Activated CD4-positive, alpha-beta T cell treated with anti-CD3 and anti-CD28 coated beads, Interleukin-2, amount 10 ng/mL, durations not matched to agents 24 days and 14 days (primary cell): ENCODE data around the gene NIPBL. TPM values are rescaled to one million over a fixed set of nuclear protein-coding genes. Genes with fewer than 3 reads are reported as not detected.
"Not testable (repeated sequence)": the region's sequence is repeated elsewhere in the genome, so short reads cannot be mapped to it uniquely, and the experiment has no call there.

Experiments
- DNase-seq: peaks from one replicate; pipeline ENCODE4 v3.0.0; 2022
- H3K27ac Mint-ChIP-seq: one replicate; pipeline ENCODE4 v1.8.0; 2022; ENCODE audit warnings: mild to moderate bottlenecking, mixed read lengths
- H3K27me3 Mint-ChIP-seq: one replicate; pipeline ENCODE4 v1.8.0; 2022; ENCODE audit warnings: mixed read lengths
- H3K36me3 Mint-ChIP-seq: one replicate; pipeline ENCODE4 v1.8.0; 2022; ENCODE audit warnings: low read depth, mild to moderate bottlenecking, mixed read lengths
- H3K4me1 Mint-ChIP-seq: one replicate; pipeline ENCODE4 v1.8.0; 2021; ENCODE audit warnings: mixed read lengths
- H3K4me3 Mint-ChIP-seq: one replicate; pipeline ENCODE4 v1.8.0; 2022; ENCODE audit warnings: mild to moderate bottlenecking, moderate library complexity, mixed read lengths
- H3K9me3 Mint-ChIP-seq: one replicate; pipeline ENCODE4 v1.8.0; 2021; ENCODE audit warnings: mixed read lengths
- intact Hi-C: fragments of 100-400 bp; cut with micrococcal nuclease; formaldehyde crosslinking; loops from one replicate; pipeline ENCODE4 v1.15.1; 2023
- total RNA-seq: library from RNA; stranded (reverse); gene quantifications from 2 replicates; pipeline ENCODE4 v1.2.3, GENCODE V29; 2022

The NIPBL gene
- total RNA-seq, 1 donor from 2014 or later = 49.6 TPM

DNA sequence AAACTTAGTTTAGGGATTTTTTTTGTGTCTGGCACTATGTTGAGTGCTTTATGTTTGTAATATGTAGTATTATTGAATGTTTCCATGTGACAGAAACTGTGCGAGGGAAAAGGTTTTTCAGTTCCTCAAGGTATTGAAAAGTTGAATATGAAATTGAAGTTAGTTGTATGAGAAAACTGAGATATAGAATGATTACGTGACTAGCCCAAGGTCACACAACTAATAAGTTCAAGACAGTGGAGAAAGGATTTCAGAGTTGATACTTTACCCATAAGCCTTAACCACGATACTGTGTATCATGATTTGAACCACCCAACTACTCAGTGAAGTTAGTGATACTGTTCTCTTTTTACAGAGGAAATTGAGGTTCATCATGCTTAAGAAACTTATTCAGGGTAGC is 5.7 kb downstream of the NIPBL start:
- peaks cover 6% of the 10 kb centered on the region for H3K36me3 Mint-ChIP-seq
- peak overlapping the region; percentile 16 for H3K27ac Mint-ChIP-seq
- intact Hi-C loops = no loop called here
- H3K27me3 Mint-ChIP-seq = no peaks in the 10 kb centered on the region
- H3K4me1 Mint-ChIP-seq = peaks cover 38% of the 10 kb centered on the region
- DNase-seq = no peak
- peak overlapping the region; percentile 12 for H3K4me3 Mint-ChIP-seq
- H3K9me3 Mint-ChIP-seq = no peaks in the 10 kb centered on the region

DNA sequence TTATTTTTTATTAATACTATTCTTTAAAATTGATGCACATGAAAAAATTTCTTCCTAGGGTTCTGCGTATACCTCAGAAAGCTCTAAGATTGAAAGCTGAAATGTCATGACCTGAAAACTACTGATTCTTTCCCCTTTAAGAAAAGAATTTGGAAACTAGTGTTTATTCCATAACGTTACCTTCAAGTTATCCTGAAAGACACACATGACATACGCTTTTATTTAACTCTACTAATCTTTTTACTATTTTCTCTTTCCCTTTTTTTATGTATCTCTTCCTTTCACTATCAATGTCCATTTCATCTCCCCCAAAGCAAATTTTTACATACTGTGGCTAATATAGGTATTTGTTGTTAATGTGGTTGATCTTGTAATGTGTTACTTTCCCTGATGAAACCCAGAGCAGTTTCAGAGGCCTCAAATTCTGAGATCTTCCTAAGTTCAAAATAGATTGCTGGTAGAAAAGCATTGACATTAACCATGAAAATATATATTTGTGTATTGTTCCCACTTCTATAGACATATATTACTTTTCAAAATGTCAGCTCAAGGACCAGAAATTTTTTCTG is 7.4 kb downstream of the NIPBL start:
- Mint-ChIP-seq H3K27ac (no peak overlapping the region), H3K4me3 (no peak overlapping the region), H3K4me1 (peaks cover 46% of the 10 kb centered on the region), H3K36me3 (peaks cover 12% of the 10 kb centered on the region), H3K9me3 (no peaks in the 10 kb centered on the region), H3K27me3 (no peaks in the 10 kb centered on the region)
- no peak for DNase-seq
- intact Hi-C loops = no loop called here

DNA sequence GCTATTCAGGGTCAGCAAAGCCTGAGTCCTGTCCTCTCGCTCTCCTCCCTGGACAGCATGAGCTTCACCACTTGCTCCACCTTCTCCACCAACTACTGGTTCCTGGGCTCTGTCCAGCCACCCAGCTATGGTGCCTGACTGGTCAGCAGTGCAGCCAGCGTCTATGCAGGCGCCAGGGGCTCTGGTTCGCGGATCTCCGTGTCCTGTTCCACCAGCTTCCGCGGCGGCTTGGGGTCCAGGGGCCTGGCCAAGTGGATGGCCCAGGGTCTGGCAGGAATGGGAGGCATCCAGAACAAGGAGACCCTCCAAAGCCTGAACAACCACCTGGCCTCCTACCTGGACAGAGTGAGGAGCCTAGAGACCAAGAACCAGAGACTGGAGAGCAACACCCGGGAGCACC is 8.6 kb downstream of the NIPBL start:
- peaks cover 51% of the 10 kb centered on the region for H3K4me1 Mint-ChIP-seq
- H3K27ac Mint-ChIP-seq = no peak overlapping the region
- peaks cover 12% of the 10 kb centered on the region for H3K36me3 Mint-ChIP-seq
- intact Hi-C loops = no loop called here
- H3K9me3 Mint-ChIP-seq = no peaks in the 10 kb centered on the region
- no peak for DNase-seq
- no peaks in the 10 kb centered on the region for H3K27me3 Mint-ChIP-seq
- no peak overlapping the region for H3K4me3 Mint-ChIP-seq

DNA sequence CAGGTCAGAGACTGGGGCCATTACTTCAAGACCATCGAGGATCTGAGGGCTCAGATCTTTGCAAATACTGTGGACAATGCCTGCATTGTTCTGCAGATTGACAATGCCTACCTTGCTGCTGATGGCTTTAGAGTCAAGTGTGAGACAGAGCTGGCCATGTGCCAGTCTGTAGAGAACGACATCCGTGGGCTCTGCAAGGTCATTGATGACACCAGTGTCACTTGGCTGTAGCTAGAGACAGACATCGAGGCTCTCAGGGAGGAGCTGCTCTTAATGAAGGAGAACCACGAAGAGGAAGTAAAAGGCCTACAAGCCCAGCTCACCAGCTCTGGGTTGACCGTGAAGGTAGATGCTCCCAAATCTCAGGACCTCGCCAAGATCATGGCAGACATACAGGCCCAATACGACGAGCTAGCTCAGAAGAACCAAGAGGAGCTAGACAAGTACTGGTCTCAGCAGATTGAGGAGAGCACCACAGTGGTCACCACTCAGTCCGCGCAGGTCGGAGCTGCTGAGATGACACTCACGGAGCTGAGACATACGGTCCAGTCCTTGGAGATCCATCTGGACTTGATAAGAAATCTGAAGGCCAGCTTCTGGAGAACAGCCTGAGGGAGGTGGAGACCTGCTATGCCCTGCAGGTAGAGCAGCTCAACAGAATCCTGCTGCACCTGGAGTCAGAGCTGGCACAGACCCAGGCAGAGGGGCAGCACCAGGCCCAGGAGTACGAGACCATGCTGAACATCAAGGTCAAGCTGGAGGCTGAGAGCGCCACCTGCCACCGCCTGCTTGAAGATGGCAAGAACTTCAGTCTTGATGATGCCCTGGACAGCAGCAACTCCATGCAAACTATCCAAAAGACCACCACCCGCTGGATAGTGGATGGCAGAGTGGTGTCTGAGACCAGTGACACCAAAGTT is 9.3 kb downstream of the NIPBL start:
- DNase-seq = no peak
- H3K9me3 Mint-ChIP-seq = no peaks in the 10 kb centered on the region
- H3K4me1 Mint-ChIP-seq = peaks cover 46% of the 10 kb centered on the region
- H3K36me3 Mint-ChIP-seq = peaks cover 15% of the 10 kb centered on the region
- no peaks in the 10 kb centered on the region for H3K27me3 Mint-ChIP-seq
- H3K4me3 Mint-ChIP-seq = no peak overlapping the region
- H3K27ac Mint-ChIP-seq = peak overlapping the region; percentile 48
- intact Hi-C loops = no loop called here

DNA sequence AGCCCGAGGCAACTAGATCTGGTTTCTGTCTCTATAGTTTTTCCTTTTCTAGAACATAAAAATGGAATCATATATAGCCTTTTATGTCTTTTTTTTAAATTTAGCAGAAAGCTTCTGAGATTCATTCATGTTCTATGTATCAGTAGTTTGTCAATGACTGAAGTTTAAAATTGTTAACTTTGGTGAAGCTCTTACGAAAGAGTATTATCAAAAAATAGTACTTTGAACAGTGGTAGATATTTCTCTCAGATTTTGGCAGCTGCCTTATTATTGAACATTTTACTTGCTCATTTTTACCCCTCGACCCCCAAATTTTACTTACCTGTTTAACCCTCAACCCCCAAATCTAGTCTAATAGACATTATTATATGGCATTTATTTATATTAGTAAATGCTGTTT is 10.2 kb downstream of the NIPBL start:
- no peak overlapping the region for H3K27ac Mint-ChIP-seq
- peaks cover 4% of the 10 kb centered on the region for H3K9me3 Mint-ChIP-seq
- H3K4me1 Mint-ChIP-seq = peaks cover 40% of the 10 kb centered on the region
- intact Hi-C loops = no loop called here
- no peak for DNase-seq
- H3K27me3 Mint-ChIP-seq = no peaks in the 10 kb centered on the region
- H3K36me3 Mint-ChIP-seq = peaks cover 22% of the 10 kb centered on the region
- H3K4me3 Mint-ChIP-seq = no peak overlapping the region

DNA sequence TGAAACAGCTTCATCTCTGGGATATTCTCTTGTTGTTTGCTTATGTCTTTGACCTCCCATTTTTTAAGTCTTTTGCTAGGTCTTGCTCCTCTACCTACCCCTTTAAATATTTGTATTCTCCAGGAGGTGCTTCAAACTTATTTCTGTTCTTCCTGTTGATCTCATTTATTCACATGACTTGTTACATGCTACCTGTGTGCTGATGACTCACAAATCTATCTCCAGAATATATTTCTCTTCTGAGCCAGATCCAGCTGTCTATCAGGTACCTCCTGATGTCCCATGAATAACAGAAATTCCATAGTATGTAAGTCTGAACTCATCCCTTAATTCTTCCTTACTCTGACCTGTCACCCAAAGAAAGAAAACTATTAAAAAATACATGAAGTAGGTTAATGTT is 11.0 kb downstream of the NIPBL start:
- peaks cover 8% of the 10 kb centered on the region for H3K9me3 Mint-ChIP-seq
- H3K27me3 Mint-ChIP-seq = no peaks in the 10 kb centered on the region
- H3K4me3 Mint-ChIP-seq = no peak overlapping the region
- peak overlapping the region; percentile 31 for H3K27ac Mint-ChIP-seq
- H3K4me1 Mint-ChIP-seq = peaks cover 33% of the 10 kb centered on the region
- intact Hi-C loops = no loop called here
- H3K36me3 Mint-ChIP-seq = peaks cover 26% of the 10 kb centered on the region
- no peak for DNase-seq

DNA sequence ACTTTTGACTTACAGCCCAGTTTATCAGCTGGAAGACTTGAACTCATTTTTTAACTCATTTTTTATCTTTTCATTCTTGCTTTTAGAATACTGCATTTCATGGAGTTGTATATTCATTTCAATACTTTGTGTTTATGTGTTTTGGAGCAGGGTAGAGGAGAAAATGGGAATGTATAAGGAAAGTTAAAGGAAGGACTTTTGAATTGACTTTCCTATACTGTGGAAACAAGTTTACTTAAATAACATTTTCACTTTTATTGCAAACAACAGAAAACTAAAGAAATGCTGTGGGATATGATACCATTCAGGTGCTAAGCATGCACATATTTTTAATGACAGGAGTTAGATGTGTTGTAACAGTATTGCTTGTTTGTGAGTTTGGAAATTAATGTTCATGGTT is 11.7 kb downstream of the NIPBL start:
- Mint-ChIP-seq H3K9me3 (peaks cover 8% of the 10 kb centered on the region), H3K4me1 (peaks cover 33% of the 10 kb centered on the region)

DNA sequence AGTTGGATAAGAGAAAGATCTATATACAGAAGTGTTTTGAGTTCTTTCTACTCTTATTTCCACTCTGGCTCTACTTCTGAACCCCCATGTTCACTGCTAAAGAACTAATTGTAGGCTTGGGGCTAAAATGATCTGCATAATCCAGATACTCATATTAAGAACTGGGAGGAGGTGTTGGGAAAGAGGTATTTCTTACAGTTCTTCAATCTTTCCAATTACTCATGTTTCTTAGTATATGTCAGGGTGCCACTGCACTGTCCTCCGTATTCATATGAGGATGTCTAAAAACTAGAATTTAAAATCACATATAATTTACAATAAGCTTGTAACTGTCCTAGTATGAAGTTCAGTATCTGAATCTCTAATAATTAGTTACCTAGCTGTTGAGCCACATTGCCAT is 12.7 kb downstream of the NIPBL start:
- H3K4me1 Mint-ChIP-seq = peaks cover 31% of the 10 kb centered on the region
- peak overlapping the region; percentile 66 for H3K27ac Mint-ChIP-seq

More for the DNA sequence above, 11.7 kb downstream of the NIPBL start:
- no peak overlapping the region for H3K4me3 Mint-ChIP-seq
- no peak for DNase-seq
- H3K36me3 Mint-ChIP-seq = peaks cover 26% of the 10 kb centered on the region
- no peaks in the 10 kb centered on the region for H3K27me3 Mint-ChIP-seq
- intact Hi-C loops = no loop called here
- H3K27ac Mint-ChIP-seq = peak overlapping the region; percentile 40

DNA sequence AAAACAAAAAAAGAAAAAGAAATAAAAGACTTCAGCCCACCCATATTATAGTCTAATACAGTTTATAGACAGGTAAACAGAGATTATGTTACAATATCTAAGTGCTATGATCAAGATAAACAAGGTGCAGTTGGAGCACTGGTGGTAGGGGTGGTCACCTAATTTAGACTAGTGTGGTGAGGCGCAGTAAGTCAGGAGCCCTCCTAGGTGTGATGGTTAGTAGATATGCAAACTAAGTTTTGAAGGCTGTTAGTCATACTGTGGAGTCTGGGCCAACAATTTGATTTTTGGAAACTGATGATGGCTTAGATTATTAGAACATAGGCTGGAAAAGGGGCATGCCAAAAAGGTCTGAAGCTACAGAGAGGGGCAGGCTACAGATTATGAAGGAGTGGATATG is 14.7 kb downstream of the NIPBL start:
- peaks cover 23% of the 10 kb centered on the region for H3K36me3 Mint-ChIP-seq
- peaks cover 8% of the 10 kb centered on the region for H3K9me3 Mint-ChIP-seq
- DNase-seq = no peak
- H3K27ac Mint-ChIP-seq = no peak overlapping the region
- peaks cover 40% of the 10 kb centered on the region for H3K4me1 Mint-ChIP-seq
- no peak overlapping the region for H3K4me3 Mint-ChIP-seq
- intact Hi-C loops = no loop called here
- H3K27me3 Mint-ChIP-seq = no peaks in the 10 kb centered on the region

More for the DNA sequence above, 12.7 kb downstream of the NIPBL start:
- Mint-ChIP-seq H3K27me3 (no peaks in the 10 kb centered on the region), H3K9me3 (peaks cover 8% of the 10 kb centered on the region), H3K36me3 (peaks cover 26% of the 10 kb centered on the region), H3K4me3 (no peak overlapping the region)
- DNase-seq = no peak
- intact Hi-C loops = loop anchor here (1.0 kb wide), 1 partner anchor 12 kb away; no protein-coding TSS in a partner anchor

DNA sequence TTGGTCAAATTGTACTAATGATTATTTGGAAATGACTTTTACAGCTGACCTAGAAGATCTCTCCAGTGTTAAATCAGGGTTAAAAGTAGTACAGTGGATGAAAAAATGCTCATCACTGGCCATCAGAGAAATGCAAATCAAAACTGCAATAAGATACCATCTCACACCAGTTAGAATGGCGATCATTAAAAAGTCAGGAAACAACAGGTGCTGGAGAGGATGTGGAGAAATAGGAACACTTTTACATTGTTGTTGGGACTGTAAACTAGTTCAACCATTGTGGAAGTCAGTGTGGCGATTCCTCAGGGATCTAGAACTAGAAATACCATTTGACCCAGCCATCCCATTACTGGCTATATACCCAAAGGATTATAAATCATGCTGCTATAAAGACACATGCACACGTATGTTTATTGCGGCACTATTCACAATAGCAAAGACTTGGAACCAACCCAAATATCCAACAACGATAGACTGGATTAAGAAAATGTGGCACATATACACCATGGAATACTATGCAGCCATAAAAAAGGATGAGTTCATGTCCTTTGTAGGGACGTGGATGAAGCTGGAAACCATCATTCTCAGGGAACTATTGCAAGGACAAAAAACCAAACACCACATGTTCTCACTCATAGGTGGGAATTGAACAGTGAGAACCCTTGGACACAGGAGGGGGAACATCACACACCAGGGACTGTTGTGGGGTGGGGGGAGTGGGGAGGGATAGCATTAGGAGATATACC is 15.7 kb downstream of the NIPBL start:
- H3K27ac Mint-ChIP-seq, DNase-seq, H3K27me3 Mint-ChIP-seq, intact Hi-C loops, H3K4me3 Mint-ChIP-seq, H3K9me3 Mint-ChIP-seq: not testable (repeated sequence)
- Mint-ChIP-seq H3K4me1 (peaks cover 37% of the 10 kb centered on the region), H3K36me3 (peaks cover 23% of the 10 kb centered on the region)

DNA sequence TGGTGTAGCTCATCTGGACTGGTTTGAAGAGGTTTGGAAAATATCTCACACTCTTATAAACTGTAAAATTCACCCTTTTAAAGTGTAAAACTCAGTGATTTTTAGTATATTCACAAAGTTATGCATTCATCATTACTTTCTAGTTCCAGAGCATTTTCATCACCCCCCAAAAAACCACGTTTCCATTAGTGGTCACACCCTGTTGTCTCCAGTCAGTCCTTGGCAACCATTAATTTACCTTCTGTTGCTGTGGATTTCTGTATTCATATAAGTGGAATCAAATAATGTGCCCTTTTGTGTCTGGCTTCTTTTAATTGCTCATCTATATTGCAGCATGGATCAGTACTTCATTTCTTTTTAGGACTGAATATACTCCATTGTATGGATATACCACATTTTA is 18.4 kb downstream of the NIPBL start:
- Mint-ChIP-seq H3K36me3 (peaks cover 17% of the 10 kb centered on the region), H3K27me3 (no peaks in the 10 kb centered on the region), H3K9me3 (peaks cover 8% of the 10 kb centered on the region), H3K27ac (no peak overlapping the region), H3K4me3 (no peak overlapping the region), H3K4me1 (peaks cover 24% of the 10 kb centered on the region)
- DNase-seq = no peak
- intact Hi-C loops = loop anchor here (2.0 kb wide), 1 partner anchor 14 kb away; no protein-coding TSS in a partner anchor

DNA sequence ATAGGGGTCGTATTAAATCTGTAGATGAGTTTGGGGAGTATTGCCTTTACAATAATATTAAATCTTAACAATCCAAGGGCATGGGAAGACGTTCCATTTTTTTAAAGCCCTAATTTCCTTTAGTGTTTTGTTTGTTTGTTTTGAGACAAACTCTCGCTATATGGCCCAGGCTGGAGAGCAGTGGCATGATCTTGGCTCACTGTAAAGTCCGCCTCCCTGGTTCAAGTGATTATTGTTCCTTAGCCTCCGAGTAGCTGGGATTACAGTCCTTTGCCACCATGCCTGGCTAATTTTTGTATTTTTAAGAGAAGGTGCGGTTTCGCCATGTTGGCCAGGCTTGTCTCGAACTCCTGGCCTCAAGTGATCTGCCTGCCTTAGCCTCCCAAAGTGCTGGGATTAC is 19.9 kb downstream of the NIPBL start:
- no peaks in the 10 kb centered on the region for H3K27me3 Mint-ChIP-seq
- H3K9me3 Mint-ChIP-seq = peaks cover 5% of the 10 kb centered on the region
- intact Hi-C loops = no loop called here
- H3K4me1 Mint-ChIP-seq = peaks cover 24% of the 10 kb centered on the region
- no peak for DNase-seq
- H3K36me3 Mint-ChIP-seq = peaks cover 14% of the 10 kb centered on the region
- H3K27ac Mint-ChIP-seq = no peak overlapping the region
- no peak overlapping the region for H3K4me3 Mint-ChIP-seq

DNA sequence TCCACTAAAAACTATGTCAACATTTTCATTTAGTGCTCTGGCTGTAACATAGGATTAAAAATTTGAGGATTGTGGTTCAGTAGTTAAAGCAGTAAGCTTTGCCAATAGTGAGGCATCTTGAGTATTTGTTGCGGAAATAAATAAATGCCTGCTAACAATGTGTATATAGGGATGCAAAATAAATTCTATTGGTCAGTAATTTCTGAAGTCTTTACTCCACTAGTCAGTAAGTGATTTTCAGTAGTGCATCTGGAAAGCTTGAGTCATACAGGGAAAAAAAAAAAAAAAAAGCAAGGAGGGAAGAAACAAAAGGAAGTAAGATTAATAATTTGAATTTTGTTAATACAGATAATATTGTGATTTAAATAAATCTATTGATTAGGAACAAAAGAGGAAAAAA is 21.0 kb downstream of the NIPBL start:
- no peak for DNase-seq
- peaks cover 12% of the 10 kb centered on the region for H3K36me3 Mint-ChIP-seq
- peaks cover 6% of the 10 kb centered on the region for H3K9me3 Mint-ChIP-seq
- H3K27ac Mint-ChIP-seq = no peak overlapping the region
- intact Hi-C loops = no loop called here
- H3K27me3 Mint-ChIP-seq = no peaks in the 10 kb centered on the region
- peaks cover 29% of the 10 kb centered on the region for H3K4me1 Mint-ChIP-seq
- H3K4me3 Mint-ChIP-seq = no peak overlapping the region

DNA sequence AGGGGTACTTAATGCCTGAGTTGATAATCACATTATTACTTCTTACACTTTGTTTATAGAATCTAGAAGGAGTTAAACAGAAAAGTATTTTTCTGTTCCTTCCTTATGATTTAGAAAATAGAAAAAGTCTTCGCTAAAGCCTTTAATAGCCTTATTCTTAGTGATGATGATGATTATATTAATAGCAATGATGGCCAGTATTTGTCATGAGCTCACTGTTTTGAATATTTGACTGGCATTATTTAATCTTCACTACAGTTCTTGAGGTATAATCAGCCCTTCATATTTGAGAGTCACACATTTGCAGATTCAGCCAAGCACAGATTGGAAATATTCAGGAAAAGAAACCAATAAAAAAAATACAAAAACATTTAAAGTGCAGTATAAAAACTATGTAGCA is 23.3 kb downstream of the NIPBL start:
- Mint-ChIP-seq H3K9me3 (peaks cover 6% of the 10 kb centered on the region), H3K4me3 (no peak overlapping the region), H3K27me3 (no peaks in the 10 kb centered on the region), H3K27ac (no peak overlapping the region), H3K4me1 (peaks cover 32% of the 10 kb centered on the region), H3K36me3 (peaks cover 14% of the 10 kb centered on the region)
- intact Hi-C loops = no loop called here
- DNase-seq = no peak
